Measurements from ENCODE around the gene HOXD9.

DNA sequence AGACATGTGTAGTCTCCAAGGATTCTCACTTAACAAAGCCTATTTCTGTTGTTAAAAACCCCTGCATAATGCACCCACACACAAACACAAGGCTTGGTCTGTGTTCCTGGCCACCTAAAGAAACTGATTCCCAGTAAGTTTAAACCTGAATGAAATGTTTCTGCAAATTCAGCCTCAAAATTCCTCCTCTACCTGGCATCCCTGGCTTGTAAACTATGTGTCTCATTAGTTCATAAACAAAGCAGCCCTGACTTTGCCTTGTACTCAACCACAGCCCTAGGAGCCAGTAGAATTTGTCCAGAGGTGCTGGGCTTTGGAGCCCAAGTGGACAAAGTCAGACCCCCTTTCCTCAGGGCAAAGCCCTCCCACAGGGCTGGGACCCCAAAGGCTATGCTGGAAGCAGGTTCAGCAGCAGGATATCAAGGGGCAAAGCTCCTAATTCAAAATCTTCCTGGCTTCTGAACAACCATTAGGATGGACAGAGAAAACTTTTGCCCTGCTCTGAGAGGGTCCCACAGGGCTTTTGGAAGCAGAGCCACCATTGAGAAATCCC is 32.6 kb upstream of the HOXD9 start:
- TF ChIP-seq, protein P1, sequence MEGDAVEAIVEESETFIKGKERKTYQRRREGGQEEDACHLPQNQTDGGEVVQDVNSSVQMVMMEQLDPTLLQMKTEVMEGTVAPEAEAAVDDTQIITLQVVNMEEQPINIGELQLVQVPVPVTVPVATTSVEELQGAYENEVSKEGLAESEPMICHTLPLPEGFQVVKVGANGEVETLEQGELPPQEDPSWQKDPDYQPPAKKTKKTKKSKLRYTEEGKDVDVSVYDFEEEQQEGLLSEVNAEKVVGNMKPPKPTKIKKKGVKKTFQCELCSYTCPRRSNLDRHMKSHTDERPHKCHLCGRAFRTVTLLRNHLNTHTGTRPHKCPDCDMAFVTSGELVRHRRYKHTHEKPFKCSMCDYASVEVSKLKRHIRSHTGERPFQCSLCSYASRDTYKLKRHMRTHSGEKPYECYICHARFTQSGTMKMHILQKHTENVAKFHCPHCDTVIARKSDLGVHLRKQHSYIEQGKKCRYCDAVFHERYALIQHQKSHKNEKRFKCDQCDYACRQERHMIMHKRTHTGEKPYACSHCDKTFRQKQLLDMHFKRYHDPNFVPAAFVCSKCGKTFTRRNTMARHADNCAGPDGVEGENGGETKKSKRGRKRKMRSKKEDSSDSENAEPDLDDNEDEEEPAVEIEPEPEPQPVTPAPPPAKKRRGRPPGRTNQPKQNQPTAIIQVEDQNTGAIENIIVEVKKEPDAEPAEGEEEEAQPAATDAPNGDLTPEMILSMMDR (IDR thresholded peaks at IDR 0.05) = no peak
- no peak for TF ChIP-seq POLR2A (IDR thresholded peaks at IDR 0.05)
- TF ChIP-seq EP300 (IDR thresholded peaks at IDR 0.05) = no peak
